HG03280 (cell line): Measurements from ENCODE around the gene H6PD.
"Not testable (repeated sequence)": the region's sequence is repeated elsewhere in the genome, so short reads cannot be mapped to it uniquely, and the experiment has no call there.

Source experiments
- ATAC-seq: cut with Tn5 transposase; IDR thresholded peaks from one replicate; pipeline ENCODE4 v1.9.1; 2021; ENCODE audit warnings: mild to moderate bottlenecking, moderate library complexity; ENCODE audit not compliant: unreplicated experiment

H6PD gene

DNA sequence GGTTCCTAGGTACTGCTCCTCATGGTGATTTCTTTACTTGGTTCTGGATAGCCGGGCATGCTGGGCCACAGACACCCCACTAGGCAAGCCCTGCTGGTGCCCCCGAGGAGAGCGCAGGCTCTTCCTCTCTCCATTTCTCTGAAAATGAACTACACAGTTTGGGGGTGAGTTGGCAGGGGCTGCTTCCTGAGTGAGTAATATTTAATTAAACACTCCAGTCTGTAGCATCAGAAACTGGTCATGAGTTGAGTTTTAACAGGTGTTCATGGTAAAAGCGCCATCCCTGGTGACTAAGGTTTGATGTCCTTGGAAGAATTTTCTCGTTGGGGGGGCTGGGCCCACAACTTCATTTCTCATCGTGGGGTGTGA lies 59.8 kb downstream of the H6PD start:
- no peak for ATAC-seq

DNA sequence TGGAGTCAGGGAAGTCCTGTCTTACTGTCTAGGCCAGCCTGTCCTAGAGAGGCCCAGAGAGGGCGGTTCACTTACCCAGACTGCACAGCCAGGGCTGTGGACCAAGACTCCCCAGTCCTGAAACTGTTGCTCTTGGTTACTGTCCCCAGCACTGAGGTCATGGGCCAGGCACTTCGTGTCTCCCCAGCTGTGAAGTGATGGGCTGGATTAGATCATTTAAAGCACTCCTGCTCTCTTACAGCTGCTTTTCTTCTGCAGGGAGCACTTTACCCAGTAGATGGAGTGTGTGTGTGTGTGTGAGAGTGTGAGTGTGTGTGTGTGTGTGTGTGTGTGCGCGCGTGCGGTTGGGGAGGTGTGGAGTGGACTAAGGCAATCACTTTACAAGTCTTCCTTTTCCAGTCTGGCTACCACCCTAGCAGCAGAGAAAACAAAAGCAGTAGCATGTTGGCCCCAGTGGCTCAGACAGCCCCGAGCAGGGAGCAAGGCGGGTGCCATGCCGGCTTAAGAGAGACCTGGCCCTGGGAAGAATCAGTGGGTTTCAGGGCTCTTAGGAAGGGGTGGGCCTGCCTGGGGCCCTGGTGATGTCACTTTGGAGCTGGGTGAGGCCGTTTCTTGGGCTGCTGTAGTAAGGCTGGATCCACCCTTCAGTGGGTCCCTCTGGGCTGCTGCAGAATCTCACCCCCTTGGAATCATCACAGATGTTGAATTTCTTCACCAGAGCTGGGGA lies 60.5 kb downstream of the H6PD start:
- no peak for ATAC-seq

DNA sequence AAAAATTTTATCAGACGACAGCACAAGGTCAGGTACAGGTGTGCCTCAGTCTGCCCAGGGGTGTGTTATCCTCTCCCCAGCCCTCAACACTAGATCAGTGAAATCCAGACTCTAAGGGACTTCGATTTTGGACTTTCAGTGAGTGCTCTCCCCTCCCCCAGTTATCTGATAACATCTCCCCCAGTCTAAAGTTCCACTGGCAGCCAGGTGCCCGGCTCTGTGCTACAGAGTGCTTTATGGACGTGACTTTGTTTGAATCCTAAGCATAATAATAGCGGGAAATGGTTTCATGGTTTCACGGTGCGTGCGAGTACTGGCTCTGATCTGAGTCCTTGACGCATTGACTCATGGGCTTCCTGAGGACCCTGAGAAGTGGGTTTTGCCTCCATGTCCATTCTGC lies 61.3 kb downstream of the H6PD start:
- no peak for ATAC-seq

DNA sequence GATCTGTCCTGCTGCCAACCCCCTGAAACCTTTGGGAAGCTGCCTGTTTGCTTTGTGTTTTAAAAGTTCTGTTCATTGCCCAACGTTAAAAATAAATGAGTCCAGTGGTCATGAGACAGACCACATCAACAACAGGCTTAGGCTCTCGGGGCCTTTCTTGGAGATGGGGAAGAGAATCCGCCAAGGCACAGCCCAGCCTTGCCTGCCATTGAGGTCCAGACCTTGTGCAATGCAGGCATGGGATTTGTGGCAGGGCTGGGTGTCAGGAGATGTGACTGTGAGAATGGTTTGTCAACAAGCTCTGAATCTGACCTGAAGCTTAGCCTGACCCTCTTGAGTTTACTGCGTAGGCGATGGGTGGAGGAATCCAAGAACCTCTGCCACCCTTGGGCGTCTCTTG lies 62.3 kb downstream of the H6PD start:
- no peak for ATAC-seq

DNA sequence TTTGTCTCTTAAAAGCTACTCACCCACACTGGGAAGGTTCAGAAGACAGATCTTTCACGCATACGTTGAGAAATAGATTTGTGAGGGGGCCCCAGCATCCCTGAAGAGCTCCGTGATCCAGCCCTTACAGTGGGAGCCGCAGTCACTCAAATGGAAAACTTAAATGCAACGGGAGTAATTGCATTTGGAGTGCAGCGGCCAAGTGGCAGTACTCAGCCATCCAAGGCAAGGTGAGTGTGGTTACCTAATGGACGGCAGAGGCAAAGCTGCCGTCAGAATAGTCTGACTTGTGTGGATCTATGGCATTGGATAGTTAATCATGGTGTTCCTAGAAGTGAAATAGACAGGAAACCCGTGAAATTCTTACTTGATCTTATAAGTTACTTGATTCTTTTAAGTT lies 63.3 kb downstream of the H6PD start:
- ATAC-seq = no peak

DNA sequence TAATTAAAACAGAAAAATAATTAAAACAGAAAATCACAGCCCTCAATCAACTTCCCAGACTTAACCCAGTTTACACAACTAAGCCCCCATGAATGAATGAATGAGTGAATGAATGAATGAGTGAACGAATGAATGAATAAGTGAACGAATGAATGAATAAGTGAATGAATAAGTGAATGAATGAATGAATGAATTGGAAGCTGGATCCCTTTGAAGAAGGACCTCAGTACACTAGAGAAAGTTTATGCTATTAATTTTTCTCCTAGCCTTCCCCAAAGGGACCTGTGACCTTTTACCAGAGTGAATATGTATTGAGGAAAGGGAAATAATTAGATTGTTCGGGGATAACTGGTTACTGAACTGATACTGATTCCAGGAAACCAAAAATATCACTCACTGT lies 63.7 kb downstream of the H6PD start:
- ATAC-seq = no peak

DNA sequence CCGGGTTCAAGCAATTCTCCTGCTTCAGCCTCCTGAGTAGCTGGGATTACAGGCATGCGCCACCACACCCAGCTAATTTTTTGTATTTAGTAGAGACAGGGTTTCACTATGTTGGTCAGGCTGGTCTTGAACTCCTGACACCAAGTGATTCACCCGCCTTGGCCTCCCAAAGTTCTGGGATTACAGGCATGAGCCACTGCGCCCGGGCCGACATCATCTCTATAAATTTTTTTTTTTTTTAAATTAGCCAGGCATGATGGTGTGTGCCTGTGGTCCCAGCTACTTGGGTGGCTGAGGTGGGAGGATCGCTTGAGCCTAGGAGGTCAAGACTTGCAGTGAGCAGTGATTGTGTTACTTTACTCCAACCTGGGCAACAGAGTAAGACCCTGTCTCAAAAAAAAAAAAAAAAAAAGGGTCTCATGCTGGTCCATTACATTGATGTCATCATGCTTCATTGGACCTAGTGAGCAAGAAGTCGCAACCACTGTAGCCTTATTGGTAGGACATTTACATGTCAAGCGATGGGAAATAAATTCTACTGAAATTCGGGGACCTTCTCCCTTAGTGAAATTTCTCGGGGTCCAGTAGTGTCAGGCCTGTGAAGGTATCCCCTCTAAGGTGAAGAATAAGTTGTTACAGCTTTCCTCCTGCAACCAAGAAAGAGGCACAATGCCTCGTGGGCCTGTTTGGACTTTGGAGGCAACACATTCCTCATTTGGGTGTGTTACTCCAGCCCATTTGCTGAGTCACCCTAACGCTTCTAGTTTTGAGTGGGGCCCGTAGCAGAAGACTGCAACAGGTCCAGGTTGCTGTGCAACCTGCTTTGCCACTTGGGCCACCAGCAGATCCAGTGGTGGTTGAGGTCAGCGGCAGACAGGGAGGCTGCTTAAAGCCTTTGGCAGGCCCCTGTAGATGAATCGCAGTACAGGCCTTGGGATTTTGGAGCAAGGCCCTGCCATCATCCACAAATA lies 65.3 kb downstream of the H6PD start:
- not testable (repeated sequence) for ATAC-seq

DNA sequence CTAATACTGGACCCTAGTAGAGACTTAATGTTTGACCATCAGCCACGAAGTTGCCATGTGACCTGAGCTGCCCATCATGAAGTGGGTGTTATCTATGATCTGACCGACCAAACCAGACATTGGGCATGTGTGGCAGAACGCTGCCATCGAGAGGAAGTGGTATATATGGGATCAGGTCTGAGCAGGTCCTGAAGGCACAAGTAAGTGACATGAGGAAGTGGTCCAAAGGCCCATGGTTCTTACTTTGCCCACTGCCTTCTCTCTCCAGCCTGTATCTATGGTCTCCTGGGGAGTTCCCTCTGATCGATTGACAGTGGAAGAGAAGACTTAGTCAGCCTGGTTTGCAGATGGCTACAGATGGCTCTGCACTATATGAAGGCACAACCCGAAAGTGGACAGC lies 66.0 kb downstream of the H6PD start:
- ATAC-seq = no peak

DNA sequence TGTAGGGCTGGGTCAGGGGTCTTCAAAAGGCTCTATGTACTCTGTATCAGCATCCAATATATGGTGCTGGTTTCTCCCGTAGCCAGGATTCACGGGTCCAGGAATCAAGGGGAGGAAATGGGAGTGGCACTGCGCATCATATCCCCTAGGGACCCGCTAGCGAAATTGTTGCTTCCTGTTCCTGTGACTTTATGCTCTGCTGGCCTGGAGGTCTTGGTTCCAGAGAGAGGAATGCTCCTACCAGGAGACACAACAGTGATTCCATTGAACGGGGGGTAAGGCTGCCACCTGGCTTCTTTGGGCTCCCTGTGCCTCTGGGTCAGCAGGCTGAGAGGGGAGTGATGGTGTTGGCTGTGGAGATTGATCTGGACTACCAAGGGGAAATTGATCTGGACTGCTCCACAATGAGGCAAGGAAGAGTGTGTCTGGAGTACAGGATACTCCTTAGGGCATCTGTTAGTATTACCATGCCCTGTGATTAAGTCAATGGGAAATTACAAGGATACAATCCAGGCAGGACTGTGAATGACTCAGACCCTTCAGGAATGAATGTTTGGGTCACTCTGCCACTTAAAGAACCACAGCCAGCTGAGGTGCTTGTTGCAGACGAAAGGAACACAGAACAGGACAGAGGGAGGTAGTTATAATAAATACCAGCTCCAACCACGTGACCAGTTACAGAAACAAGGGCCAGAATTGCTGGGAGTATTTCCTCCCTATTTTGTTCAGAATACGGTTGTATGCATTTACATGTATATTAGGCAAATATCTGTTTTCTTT lies 68.4 kb downstream of the H6PD start:
- no peak for ATAC-seq

DNA sequence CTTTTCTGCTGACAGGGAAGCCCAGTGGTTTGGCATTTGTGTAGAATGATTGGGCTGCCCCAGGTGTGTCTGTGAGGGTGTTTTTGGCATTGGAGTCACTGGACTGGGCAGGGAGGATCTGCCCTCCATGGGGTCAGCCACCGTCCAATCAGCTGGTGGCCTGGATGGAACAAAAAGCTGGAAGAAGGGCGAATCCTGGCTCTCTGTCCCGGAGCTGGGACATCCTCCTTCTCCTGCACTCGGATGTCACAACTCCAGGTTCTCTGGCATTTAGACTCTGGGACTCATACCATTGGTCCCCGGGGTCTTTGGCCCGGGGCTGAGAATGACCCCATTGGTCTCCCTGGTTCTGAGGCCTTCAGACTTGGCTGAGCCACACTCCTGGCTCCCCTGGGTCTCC lies 69.3 kb downstream of the H6PD start:
- ATAC-seq = no peak

DNA sequence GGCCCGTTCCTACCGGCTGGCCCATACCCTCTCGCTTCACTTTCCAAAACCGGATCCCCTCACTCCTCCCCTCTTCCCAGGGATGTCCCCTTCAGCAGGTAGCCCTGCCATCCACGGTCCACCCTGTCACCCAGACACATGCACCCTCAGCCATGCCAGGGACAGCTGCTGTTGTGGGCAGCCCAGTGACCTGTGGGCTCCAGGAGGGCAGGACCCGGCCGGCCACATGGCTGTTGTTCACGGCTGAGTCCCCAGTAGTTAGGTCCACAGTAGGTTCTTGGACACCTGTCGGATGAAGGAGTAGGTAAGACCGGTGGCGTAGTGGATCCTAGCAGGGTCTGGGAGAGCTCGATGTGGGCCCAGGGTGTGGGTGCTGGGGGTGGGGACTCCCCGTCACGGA lies 70.6 kb downstream of the H6PD start:
- ATAC-seq = no peak

DNA sequence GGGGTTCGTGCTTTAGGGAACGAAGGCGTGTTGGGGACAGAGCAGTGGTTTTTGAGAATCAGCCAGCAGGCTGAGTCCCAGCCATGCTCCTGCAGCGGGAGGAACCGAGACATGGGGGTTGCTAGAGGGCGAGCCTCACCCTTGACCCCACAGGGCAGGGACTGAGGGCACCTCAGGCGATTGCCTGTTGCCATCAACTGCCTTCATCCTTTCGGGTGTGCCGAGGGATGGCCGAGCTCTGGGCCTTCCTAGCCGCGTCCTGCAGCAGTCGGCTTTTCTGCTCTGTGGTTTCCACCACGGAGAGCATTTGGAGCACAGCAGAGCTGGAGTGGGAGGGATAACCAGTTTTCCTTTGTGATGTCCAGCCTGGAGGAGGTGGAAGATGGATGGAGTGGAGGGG lies 71.4 kb downstream of the H6PD start:
- ATAC-seq = no peak

DNA sequence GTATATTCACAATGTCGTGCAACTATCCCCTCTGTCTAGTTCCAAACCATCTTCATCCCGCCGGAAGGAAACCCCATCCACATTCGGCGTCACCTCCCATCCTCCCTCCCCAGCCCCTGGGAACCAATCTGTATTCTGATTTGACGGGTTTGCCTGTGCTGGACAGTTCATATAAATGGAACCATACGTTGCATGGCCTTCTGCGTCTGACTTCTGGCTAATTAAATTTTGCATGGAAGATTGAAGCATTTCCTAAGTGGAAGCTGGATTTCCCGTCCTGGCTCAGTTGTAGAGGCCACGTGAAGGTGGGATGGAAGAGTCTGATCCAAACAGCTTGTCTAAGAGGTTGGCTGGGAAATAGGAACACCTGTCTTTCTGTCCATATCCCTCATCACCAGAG lies 72.7 kb downstream of the H6PD start:
- no peak for ATAC-seq

DNA sequence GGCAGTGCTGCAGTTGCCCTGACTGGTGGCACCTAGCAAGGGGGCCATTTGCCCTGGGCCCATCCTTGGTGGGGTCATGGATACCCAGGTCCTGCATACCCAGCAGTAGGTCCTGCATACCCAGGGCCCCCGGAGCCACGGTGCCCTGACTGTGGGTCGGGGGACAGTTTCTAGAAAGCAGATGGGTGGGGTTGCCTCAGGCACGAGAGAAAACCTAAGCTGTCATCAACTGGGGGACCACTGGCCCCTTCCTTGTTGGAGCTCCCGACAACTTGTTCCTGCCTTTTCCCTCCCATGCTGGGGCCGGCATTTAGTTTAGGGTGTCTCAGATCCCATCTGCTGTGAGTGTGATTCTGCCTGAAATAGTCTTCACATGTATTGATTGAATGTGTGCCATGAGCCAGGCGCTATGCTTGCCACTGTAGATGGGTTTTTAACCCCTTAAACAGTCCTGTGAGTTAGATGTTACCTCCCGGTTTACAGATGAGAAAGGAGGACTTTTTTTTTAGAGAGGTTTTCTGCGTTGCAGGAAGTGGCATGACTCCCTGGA lies 73.7 kb downstream of the H6PD start:
- ATAC-seq = no peak

DNA sequence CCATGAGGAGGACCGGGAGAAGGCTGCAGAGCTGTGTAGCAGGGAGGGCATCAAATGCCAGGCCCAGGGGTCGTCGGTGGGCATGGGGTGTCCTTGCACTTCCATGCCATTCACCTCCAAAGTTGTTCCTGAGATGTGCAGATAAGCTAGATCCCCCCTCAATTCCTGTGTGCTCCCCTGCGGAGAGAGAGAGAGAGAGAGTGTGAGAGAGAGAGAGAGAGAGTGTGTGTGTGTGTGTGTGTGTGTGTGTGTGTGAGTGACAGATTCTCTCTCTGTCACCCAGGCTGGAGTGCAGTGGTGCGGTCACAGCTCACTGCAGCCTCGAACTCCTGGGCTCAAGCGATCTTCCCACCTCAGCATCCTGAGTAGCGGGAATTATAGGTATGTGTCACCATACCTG lies 74.5 kb downstream of the H6PD start:
- no peak for ATAC-seq

DNA sequence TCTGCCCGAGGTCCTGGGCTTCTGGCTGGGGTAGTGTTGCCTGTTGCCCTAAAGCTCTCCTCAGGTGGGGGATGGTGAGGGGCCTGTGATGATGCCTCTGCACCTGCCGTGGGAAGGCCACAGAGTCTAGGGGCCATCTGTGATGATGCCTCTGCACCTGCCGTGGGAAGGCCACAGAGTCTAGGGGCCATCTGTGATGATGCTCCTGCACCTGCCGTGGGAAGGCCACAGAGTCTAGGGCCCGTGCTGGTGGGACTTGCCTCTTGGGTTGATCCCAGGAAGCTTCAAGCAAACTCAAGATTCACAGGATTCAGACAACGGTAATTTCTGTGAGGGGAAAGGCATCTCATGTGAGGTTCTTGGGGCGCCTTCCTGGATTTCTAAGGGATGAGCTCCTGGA lies 75.4 kb downstream of the H6PD start:
- ATAC-seq = no peak

DNA sequence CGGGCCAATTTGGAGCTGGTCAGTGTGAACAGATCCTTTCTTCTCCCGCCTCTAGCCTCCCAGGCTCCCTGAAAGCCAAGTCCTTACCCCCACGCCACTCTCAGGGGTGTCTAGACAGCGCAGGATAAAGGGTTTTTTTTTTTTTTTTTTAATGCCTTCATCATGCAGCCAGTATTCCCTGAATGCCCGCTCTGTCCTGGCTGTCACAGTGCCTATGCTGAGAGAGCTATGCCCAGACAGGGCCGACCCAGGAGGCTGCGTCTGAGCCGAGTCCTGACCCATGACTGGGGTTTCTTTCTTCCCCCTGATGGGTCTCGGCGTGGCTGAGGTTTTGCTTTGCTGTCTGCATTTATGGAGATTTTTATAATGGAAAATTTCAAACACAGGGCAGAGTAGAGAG lies 76.5 kb downstream of the H6PD start:
- no peak for ATAC-seq

DNA sequence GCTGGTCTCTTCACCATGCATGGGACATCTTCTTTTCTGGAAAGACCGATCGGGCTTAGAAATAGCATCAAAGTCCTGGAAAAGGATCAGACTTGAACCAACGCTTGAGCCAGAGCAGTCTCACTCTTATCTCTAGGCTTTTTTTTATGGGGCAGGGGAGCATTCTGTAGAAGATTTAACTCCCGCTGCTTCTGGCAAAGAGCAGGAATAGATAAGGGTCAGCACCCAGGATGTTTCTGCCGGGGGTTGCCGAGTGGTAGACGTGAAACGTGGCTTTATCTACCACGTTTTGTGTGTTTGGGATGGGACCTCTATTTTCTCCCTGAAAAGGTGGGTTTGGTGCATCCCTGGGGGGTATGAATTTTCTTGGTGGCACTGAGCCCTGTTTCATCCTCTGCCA lies 76.9 kb downstream of the H6PD start:
- ATAC-seq = no peak

DNA sequence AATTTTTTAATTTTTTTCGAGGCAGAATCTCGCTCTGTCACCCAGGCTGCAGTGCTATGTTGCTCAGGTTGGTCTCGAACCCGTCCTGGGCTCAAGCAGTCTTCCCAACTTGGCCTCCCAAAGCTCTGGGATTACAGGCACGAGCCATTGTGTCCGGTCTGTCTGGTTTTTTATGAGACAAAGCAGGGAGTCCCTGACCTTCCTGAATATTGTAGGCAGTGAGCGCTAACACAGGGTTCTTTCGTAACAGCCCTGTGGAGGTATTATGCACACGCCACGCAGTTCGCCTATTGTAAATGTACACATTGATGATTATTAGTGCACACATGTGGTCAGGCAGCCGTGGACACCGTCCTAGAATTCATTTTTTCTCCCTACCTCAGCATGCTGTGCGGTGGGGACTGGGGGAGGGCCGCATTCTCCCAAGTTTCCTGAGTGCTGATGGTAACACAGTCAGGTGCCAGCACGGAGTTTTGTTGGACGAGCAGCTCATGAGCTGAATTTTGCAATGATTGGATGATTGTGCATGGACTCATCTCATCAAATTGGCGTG lies 77.7 kb downstream of the H6PD start:
- no peak for ATAC-seq

DNA sequence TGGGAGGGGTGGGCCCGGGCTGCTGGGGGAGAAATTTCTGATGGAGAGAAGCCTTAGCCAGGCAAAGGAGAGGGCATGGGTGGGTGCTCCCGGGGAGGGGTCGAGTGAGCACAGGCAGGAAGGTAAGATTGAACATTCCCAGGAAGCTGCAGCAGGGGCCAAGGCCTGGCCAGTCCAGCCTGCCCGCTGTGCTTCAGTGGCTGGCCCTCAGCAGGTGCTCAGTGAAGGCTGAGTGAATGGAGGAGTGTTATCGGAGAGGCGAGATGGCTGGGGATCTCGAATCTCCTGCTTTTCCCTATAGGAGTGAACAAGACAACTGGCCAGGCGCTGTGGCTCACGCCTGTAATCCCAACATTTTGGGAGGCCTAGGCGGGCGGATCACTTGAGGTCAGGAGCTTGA lies 79.0 kb downstream of the H6PD start:
- no peak for ATAC-seq

DNA sequence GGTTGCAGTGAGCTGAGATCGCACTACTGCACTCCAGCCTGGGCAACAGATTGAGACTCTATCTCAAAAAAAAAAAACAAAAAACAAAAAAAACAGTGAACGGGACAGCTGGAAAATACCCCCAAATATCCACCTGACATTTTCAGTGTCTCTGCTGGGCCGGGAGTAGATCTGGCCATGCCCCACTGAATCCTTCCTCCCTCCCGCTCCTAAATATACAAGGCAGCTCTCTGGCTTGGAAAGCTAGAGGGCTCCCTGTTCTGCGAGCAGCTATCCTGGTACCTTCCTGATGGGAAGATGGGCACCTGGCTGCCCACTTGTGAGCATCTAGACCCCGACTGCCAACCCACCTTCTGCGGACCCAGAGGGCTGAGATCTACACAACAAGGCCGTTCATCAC lies 79.5 kb downstream of the H6PD start:
- ATAC-seq = no peak
